ELF-1 (cell line): ENCODE data around the gene KCNMB1.

Experiments used
- DNase-seq: peaks from one replicate; pipeline ENCODE4 v3.0.0-alpha.2; 2016; ENCODE audit warnings: low read depth, low spot score

KCNMB1 gene

DNA sequence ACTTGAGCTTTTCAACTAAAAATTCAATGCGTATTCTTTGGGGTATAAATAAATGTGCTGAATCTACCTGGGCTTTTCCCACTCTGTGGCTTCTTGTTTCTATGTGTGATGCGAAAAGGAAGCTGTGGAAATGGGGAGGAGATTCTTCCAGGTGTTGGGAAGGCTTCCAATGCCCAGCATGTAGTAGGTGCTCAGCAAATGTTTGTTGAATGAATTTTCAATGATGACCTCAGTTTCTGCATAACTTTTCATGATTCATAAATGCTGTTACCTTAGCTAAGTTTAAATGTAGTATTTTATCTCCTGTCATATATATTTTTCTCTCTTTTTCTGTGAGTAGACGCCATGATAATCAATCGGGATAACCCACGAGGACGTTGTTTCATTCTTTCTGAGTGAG lies 25.6 kb upstream of the KCNMB1 start:
- no peak for DNase-seq

DNA sequence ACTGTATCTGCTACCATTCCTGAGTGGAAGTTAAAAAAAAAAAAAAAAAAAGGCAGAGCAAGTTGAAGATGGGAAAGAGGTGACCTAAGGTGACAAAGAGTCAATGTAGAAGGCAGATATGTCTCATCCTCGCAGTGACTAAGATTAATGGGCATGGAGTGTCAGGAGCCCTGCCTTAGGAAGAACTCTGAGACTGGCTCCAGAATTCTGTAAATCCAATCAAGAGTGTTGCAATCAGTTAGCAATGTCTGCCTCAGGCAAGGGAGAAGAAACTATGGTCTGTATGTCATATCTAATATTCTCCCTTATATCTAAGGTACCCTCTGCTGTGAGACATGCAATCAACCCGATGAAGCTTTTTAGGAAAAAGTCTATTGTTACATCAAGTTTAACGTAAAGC lies 24.7 kb upstream of the KCNMB1 start:
- DNase-seq = no peak

DNA sequence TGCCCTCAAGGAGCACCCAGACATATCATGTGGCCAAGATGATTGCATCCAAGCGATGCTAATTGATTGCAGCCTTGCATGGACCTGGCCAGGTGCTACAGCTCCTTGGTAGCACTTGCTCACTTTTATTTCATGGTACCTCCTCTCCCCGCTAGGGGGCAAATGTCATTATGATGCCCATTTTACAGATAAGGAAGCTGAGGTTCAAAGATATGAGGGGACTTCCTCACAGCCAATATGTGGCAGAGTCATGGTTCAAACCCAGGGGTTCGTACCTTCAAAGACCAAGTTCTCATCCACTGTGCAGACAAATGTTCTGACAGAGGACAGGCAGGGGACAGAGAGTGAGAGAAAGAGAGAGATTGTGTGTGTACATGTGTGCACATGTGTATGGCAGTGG lies 21.9 kb upstream of the KCNMB1 start:
- no peak for DNase-seq

DNA sequence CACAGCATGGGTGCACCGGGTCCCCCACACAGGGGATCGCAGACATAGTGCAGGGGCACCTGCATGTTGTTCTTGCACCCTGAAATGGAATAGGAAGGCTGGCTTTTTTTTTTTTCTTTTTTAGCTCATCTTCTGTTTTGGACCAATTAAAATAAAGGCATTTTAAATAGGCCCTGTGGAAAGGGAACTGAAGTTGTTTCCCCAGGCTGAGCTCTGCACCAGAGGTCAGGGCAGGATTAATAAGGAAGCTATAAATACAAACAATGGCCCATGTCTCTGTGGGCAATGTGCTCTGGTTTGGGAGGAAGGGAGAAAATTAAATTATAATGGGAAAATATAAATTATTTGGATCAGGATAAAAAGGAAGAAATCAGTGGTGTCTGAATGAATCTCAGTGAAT lies 21.2 kb upstream of the KCNMB1 start:
- DNase-seq = no peak

DNA sequence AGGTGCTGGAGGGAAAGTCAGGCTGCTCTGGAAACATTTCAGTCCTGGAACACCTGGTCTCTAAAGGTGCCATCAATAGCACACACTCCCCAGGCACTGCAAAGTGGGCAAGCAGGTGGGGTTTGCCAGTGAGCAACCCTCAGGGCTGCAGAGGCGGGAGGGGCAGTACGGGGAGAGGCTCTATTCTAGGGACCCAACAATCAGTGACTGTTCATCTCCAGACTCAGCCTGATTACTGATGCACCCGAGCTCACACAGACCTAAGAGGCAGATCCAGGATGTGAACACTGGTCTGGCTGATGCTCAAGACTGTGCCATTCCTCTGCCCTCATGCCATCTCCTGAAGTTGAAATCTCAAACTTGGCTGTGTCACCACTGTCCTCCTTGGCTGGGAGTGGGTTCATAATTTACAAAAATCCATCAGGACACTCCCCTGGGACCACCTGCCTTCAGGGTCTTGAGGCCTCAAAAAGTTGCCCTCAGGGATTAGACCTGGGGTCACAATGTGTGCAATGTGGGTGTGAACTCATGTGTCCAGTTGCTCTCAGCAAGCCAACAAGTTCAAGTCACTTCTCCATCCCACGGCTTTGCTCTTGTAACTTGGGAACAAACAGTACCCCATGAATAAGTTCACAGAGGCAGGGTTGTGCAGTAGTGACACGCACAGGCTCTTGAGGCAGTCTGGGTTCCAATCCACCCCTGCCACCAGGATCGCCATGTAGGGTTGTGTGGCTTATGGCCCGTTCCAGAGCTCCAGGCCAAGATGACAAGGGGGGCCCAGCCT lies 19.9 kb upstream of the KCNMB1 start:
- no peak for DNase-seq

DNA sequence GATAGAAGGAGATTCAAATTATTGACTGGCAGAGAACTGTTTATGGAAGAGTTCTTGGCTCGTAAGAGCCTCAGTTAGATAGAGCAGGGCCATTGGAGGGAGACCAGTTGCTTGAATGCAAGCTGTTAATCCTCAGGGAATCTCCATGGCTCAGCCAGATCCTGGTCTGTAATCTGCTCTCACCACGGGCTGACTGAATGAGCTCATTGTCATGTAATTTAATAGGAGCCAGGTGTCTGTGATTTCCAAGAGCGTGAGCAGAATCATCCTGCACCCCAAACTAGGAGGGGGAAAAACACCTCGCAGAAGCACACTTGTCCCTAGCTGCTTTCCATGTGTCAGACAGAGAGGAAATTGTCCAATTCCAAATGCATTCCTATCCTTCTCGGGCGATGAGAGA lies 19.1 kb upstream of the KCNMB1 start:
- DNase-seq = no peak

DNA sequence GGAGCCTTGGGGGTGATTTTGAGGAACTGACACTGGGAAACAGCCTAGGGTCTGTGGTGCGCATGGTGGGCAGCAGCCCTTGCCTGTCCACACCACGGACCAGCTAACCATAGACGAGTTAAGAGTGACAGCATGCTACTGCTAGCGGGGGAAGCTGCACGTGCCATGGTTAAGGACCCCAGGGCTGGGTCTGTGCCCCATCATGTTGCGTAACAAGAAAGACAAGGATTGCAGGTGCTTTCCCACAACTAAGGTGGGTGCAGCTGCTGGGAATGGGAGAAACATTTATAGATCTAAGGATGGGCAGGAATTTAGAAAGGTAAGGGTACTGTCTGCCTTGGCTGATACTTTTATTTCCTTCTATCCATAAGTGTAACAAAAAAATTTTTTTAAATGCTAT lies 17.9 kb upstream of the KCNMB1 start:
- DNase-seq = no peak

DNA sequence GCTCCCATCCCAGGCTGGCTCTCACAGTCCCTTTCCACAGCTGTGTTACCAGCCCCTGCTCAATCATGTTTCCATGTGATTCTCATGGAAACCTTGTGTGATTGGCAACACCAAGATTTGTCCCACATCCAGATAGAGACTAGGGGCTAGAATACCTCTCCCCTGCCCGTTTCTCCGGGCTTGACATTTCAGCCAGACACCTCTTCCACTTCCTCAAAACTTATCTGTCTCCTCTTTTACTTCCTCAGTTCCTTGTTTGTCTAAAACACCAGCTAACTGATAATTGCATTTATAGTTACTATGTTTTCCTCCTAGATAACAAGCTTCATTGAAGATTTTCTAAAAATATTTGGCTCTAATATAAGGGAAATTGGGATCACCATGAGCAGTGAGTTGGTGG lies 16.6 kb upstream of the KCNMB1 start:
- DNase-seq = no peak

DNA sequence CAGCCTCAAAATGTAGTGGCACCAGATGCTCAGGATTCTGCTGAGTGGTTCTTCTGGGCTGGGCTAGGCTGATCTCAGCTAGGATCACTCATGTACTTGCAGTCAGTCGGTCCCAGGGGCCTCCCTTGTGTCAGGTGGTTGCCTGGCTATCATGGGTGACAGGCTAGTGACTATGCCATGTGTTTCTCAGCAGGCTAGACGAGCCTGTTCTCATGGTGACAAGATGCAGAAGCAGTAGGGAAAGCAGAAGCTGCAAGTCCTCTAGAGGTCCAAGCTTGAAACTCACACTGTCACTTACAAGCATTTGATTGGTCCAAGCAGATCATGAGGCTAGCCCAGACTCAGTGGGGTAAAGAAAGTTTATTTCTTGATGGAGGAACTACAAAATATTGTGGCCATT lies 15.2 kb upstream of the KCNMB1 start:
- no peak for DNase-seq

DNA sequence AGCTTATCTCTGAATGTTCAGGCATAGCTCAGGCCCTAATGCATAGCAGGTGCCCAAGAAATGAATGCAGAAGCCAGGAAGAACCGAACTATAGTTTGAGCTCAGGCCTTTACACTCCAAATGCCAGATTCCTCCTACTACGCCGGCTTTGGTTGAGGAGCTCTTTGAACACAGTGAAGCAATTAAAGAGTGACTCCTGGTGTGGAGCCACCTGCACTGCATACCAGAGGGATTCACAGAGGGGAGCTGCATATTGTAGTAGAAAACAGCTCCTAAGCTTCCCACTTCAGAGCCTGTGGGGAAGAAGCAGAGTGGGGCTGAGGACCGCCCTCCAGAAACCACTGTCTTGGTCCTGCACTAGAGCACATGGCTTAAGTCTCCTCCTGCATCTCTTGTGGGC lies 14.5 kb upstream of the KCNMB1 start:
- DNase-seq = peak; percentile 69

DNA sequence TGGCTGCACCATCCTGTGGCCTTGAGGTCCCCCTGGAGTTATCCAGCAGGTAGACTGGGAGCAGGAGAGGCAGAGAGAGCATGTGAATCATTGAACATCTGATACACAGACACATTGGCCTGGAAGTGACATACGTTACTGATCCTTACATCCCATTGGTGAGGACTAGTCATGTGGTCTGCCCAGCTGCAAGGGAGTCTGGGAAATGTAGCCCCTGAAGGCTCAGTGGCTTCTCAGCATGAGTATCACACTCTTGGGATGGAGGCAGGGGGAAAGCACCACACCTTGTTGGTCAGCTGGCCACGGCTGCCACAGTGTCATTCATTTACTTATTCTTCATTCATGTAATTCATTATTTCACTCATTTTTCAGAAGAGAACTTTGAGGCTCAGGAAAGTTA lies 13.3 kb upstream of the KCNMB1 start:
- DNase-seq = no peak

DNA sequence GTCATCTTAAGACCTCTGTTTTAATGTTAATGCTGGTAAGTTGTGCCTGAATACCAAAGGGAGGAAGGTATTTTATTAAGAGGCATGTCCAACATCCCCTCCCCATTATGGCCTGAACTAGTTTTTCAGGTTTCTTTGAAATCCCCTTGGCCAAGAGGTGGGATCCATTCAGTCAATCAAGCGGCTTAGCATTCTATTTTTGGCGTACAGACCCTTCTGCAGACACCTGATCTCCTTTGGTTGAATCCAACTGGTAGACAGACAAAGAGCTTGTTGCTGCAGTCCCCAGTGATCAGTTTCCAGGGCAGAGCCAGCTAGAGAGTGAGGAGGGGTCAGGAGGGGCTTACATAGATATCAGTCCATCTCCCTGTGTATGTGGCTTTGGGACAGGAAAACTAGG lies 7.9 kb upstream of the KCNMB1 start:
- DNase-seq = peak; percentile 88

DNA sequence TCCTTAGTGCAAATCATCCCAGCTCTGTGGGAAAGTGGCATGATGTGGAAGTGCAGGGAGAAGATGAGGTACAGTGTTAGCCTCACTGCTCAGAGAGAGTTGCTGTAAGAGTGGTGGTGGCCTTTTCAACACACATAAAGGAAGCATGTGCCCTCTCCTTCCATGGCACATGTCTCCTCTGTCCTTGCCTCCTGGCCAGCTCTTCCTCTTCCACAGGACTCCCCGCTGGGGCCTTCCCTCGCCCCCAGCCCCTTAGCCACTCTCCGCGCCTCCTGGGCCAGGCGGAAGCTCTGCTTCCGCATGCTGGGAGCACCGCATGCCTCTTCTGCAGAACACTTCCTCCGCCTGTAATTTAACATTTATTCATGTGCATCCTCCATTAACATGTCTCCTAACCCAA lies 4.8 kb upstream of the KCNMB1 start:
- no peak for DNase-seq

DNA sequence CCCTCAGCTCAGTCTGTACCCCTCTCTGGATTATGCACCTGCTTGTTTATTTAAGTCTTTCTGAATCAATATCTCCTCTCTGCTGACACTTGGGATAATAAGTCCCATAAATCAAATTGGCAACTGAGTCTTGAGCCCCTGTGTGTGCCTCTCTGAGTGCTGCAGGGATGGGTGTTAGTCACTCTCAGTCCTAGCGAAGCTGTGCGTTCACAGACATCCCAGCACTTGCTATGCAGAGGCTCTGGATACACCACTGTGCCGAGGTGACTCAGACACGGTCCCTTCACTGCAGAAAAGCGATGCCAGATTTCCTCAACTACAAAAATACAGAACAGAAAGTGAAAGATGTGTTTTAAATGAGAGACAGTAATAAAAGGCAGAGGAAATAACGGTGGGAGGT lies 4.1 kb upstream of the KCNMB1 start:
- DNase-seq = no peak

DNA sequence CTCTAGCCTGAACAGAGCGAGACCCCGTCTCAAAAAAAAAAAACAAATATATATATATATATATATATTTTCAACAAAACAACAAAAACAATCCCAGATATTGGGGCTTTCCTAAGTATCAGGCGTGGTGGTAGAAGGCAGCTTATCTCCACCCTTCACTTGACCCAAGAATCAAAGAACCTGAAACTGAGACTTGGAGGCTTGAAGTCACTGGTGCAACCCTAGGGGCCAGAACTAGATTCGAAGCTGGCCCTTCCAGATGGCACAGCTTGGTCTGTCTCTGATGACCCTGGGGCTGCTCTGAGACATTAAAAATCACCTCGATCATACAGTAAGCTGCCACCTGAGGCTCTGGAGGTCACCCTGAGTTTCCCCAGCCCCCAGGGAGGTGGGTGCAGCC lies 1.3 kb upstream of the KCNMB1 start:
- DNase-seq = no peak

DNA sequence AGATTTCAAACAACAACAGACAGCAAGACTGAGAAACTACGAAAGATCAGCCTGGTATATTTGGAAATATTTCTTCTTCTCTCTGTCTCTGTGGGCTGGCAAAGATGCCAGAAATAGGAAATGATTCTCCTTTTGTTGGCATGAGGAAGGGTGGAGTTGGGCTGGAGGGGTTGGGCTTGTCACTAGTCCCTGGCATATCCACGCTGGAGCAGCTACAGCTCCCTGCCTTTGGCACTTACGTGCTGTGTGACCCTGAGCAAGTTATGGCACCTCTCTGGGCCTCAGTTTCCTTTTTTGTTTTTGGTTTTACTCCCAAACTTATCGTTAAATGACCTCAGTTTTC lies 354 bp upstream of the KCNMB1 start:
- DNase-seq = no peak

DNA sequence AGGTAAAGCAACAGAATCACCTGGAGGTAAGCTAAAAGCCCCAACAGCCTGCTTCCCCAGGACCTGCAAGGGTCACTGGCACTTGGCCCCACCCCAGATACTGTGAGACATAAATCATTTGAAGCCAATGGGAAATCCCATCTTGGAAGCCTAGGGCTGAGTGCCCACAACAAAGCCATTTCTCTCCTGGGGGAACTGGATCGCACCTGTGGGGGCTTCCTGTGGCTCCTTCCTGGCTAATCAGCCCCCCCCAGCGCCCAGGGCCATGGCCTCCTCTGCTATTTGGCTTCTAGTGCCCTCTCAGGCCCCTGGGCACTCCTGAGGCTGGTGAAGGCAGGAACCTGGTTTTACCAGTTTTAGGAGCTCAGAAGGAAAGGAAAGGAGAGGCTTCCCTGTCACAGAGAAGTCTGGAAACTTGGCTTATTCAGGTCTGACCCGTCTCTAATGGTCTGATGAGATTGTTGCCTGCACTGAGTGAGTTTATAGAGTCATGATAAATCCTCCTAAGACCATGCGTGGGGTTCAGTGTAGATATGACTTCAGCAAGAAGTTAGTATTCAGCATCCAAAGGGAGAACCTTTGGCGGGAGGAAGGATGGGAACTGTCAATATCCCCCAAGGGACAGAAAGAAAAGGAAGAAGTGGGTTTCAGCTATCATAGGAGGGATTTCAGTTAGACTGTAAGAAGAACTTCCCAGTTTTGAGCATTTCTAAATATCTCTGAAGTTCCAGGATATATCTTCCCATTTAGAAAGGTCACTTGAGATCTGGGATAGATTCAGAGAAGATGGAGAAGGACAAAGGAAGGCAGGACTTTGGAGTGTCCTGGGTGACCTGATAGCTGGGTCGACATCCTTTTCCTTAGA lies 1.2 kb downstream of the KCNMB1 start:
- DNase-seq = peak; percentile 78

DNA sequence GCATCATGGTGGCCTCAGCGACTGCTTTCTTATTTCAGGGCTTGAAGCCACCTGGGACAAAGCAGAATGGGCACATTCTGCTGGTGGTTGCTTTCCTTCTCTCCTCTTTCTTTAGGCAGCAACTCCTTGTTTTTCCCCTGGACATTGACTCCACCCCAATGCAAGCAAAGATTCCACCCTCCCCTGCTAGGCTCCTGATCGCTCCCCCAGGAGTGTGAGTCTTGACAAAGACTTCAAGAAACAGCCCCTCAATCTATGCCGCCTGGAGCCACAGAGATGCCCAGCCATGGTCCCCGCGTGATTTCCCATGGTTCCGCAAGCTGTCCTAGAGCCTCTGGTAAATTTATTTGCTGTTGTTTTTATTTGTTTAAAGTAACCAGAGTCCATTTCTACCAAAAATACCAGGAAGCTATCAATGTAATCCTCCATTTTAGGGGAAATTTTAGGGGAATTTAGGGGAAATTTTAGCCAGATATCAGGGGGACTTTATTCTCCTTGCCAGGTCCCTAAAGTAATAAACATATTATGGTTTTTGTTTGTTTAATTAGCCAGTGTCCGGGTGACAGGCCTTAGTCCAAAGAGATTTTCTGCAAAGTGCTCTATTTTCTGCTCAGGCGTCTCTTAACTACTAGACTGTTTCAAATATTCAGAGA lies 2.3 kb downstream of the KCNMB1 start:
- no peak for DNase-seq

DNA sequence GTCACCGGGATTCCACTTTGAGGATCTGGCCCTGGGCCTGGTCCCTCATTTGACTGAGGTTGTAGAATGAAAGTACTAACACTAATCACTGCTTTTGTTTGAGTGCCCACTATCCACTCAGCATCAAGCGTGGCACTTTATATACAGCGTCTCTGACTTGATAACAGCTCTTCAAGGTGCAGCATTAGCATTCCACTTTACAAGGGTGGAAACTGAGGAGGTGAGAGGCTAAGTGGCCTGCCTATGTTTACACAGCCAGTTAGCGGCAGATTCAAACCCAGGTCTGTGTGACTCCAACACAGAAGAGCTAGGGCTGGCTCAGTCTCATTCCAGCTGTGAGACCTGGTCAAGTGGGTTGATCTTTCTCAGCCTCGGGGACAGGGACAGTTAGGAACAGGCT lies 5.9 kb downstream of the KCNMB1 start:
- DNase-seq = no peak

DNA sequence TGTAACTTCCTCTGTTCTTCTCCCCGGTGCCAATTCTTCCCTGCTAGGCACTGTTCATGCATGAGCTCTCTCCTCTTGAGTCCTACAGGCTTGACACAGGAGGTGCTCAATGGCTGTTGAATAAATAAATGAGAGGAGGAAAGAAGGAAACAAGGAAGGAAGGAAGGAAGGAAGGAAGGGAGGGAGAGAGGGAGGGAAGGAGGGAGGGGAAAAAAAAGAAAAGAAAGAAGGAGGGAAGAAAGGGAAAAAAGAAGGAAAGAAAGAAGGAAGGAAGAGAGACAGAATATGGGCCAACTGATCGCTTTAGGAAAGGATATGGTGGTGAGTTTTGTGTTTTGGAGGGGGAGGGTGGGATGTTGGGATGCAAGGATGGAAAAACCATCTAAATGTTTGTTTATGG lies 6.4 kb downstream of the KCNMB1 start:
- no peak for DNase-seq

DNA sequence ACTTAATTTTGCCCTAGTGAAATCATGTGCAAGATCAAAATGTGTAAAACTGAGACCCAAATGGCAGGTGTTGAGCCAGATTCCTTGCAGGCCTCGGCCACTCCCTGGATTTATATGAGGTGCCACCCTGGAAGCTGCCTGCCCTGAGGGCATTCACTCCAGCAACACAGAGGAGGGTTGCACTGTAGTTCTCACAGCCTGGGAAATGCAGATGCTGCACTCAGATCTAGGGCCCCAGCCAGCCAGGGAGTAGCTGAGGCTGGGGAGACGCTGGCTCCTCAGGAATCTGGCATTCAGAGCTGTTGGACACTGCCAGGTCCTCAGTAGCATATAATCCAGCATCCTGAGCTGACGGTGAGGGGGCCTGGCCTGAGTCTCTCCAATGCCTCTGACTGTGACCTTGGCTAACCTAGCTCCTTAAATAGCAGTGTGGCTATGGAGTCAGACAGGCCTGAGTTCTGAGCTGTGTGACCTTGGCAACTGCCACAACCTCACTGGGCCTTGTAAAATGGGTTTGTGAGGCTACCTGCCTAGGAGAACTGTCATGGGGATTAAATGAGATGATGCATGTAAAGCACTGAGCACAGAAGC lies 8.7 kb downstream of the KCNMB1 start:
- peak; percentile 56 for DNase-seq

DNA sequence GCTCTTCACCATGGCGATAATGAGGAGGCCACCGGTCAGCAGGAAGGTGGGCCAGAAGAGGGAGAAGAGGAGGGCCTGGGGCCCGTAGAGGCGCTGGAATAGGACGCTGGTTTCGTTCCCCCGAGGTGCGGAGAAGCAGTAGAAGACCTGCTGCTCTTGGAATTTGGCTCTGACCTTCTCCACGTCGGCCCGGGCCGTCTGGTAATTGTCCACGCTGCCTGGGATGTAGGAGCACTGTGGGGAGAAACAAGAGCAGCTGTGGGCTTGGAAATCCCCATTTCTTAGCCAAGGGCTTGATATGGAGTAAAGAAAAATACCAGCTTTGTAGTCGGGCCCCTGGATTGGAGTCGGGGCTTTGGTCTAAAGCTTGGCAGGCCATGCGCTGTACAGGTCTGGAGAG lies 10.4 kb downstream of the KCNMB1 start:
- no peak for DNase-seq
